HG03025 (cell line): ENCODE data around the gene SHB.

Experiments
- ATAC-seq: cut with Tn5 transposase; IDR thresholded peaks from one replicate; pipeline ENCODE4 v1.9.1; 2021; ENCODE audit warnings: mild to moderate bottlenecking, moderate library complexity; ENCODE audit not compliant: unreplicated experiment, low FRiP score

SHB gene

GRCh38 chr9:37995348-37995737 is 73.7 kb downstream of the SHB start:
- no peak for ATAC-seq

- peak; percentile 51 for ATAC-seq
Observed at GRCh38 chr9:37994639-37995347, 74.2 kb downstream of the SHB start.

- ATAC-seq, result no peak
Observed at GRCh38 chr9:37992924-37993349, 76.1 kb downstream of the SHB start.

- ATAC-seq, result no peak
Observed at GRCh38 chr9:37990404-37991015, 78.5 kb downstream of the SHB start.

GRCh38 chr9:37989701-37990100 is 79.3 kb downstream of the SHB start:
- ATAC-seq, result no peak

GRCh38 chr9:37988602-37989001 is 80.4 kb downstream of the SHB start:
- no peak for ATAC-seq

GRCh38 chr9:37988041-37988440 is 81.0 kb downstream of the SHB start:
- ATAC-seq, result no peak

- no peak for ATAC-seq
Observed at GRCh38 chr9:37987467-37987981, 81.5 kb downstream of the SHB start.

GRCh38 chr9:37986771-37987258 is 82.2 kb downstream of the SHB start:
- no peak for ATAC-seq

- ATAC-seq, result no peak
Observed at GRCh38 chr9:37986001-37986400, 83.0 kb downstream of the SHB start.

GRCh38 chr9:37984672-37985611 is 84.1 kb downstream of the SHB start:
- no peak for ATAC-seq

GRCh38 chr9:37984278-37984671 is 84.8 kb downstream of the SHB start:
- ATAC-seq, result no peak

- ATAC-seq, result no peak
Observed at GRCh38 chr9:37983381-37984067, 85.5 kb downstream of the SHB start.

GRCh38 chr9:37979844-37980243 is 89.2 kb downstream of the SHB start:
- ATAC-seq, result no peak

GRCh38 chr9:37978983-37979382 is 90.0 kb downstream of the SHB start:
- ATAC-seq, result no peak

GRCh38 chr9:37978481-37978864 is 90.6 kb downstream of the SHB start:
- no peak for ATAC-seq

- ATAC-seq, result no peak
Observed at GRCh38 chr9:37977851-37978480, 91.1 kb downstream of the SHB start.

GRCh38 chr9:37976714-37977477 is 92.1 kb downstream of the SHB start:
- no peak for ATAC-seq

GRCh38 chr9:37975639-37976038 is 93.4 kb downstream of the SHB start:
- no peak for ATAC-seq
